CD4-positive, alpha-beta T cell (primary cell): ENCODE results near the gene PSMC5. TPM values are rescaled to one million over a fixed set of nuclear protein-coding genes. Genes with fewer than 3 reads are reported as not detected.

Experiments used
- ATAC-seq: fragments of 200-7000 bp; cut with Tn5 transposase; one replicate; pipeline ENCODE4 v1.10.0; 2022; ENCODE audit warnings: mild to moderate bottlenecking; ENCODE audit not compliant: poor library complexity
- CTCF ChIA-PET: fragments of 350-600 bp; sonication (Branson Sonifier 250); formaldehyde crosslinking; loops from one replicate; lab custom pipeline; 2021; ENCODE audit warnings: antibody characterized with exemption, inconsistent platforms; lab: Charles Lee
- POLR2A ChIA-PET: fragments of 350-600 bp; sonication (Branson Sonifier 250); formaldehyde crosslinking; loops from one replicate; lab custom pipeline; 2021; ENCODE audit warnings: antibody characterized with exemption, inconsistent platforms; lab: Charles Lee
- DNase-seq, 14 experiments: peaks; one replicate each; pipeline ENCODE4 v3.0.0-alpha.2; 2013 to 2020; ENCODE audit warnings: mixed read lengths in 2 of 14
- H3K27ac ChIP-seq, 2 donors: one replicate each; pipeline versions ENCODE4 v1.5.1 to v1.7.0; 2013; ENCODE audit warnings: low read length in 2 of 2, low read depth in 1 of 2, mild to moderate bottlenecking in 1 of 2
- H3K27me3 ChIP-seq, 2 experiments: 1 replicate in 1 of 2; 2 replicates in 1 of 2; pipeline versions ENCODE4 v1.6.1 to v1.7.0; 2013; ENCODE audit warnings: low read length in 2 of 2, control low read depth in 1 of 2, mild to moderate bottlenecking in 1 of 2, moderate library complexity in 1 of 2; ENCODE audit not compliant: insufficient read depth in 2 of 2, control insufficient read depth in 1 of 2
- H3K36me3 ChIP-seq: one replicate; pipeline ENCODE4 v1.6.1; 2013; ENCODE audit warnings: low read length, control low read depth; ENCODE audit not compliant: insufficient read depth
- H3K4me1 ChIP-seq: one replicate; pipeline ENCODE4 v1.6.1; 2013; ENCODE audit warnings: low read length, control low read depth; ENCODE audit not compliant: insufficient read depth
- H3K4me3 ChIP-seq: one replicate; pipeline ENCODE4 v1.5.1; 2013; ENCODE audit warnings: mild to moderate bottlenecking, low read length, moderate library complexity
- H3K9me3 ChIP-seq, 2 experiments: 1 replicate in 1 of 2; 2 replicates in 1 of 2; pipeline versions ENCODE4 v1.6.1 to v1.7.0; 2013; ENCODE audit warnings: low read length in 2 of 2, mild to moderate bottlenecking in 2 of 2, control low read depth in 1 of 2, moderate library complexity in 1 of 2; ENCODE audit not compliant: control insufficient read depth in 1 of 2, insufficient read depth in 1 of 2
- H3K27ac Mint-ChIP-seq: one replicate; pipeline ENCODE4 v1.8.0; 2020; ENCODE audit warnings: mixed read lengths
- H3K27me3 Mint-ChIP-seq: one replicate; pipeline ENCODE4 v1.8.0; 2021; ENCODE audit warnings: mixed read lengths
- H3K36me3 Mint-ChIP-seq: one replicate; pipeline ENCODE4 v1.8.0; 2021; ENCODE audit warnings: low read depth, mixed read lengths
- H3K4me1 Mint-ChIP-seq: one replicate; pipeline ENCODE4 v1.8.0; 2021; ENCODE audit warnings: low read depth, mixed read lengths
- H3K4me3 Mint-ChIP-seq: one replicate; pipeline ENCODE4 v1.8.0; 2020; ENCODE audit warnings: mild to moderate bottlenecking, mixed read lengths
- H3K9me3 Mint-ChIP-seq: one replicate; pipeline ENCODE4 v1.8.0; 2020; ENCODE audit warnings: mixed read lengths
- intact Hi-C, 2 experiments: fragments of 100-400 bp; cut with DNase I in 1 of 2; cut with micrococcal nuclease in 1 of 2; formaldehyde crosslinking; loops; one replicate each; pipeline versions ENCODE4 v1.15.1 to v1.9.0; 2023 to 2025; cut with DNase I, micrococcal nuclease
- total RNA-seq, 174 experiments: library from RNA in 2 of 174; stranded (reverse) in 2 of 174; gene quantifications; one replicate each; pipeline ENCODE4 v1.2.3 and lab custom pipeline; 2021 to 2026
- TF ChIP-seq, protein P1 (sequence below): fragments of 200-600 bp; IDR thresholded peaks from one replicate; pipeline ENCODE4 v1.8.0; 2022; ENCODE audit warnings: antibody characterized with exemption, mild to moderate bottlenecking

PSMC5 gene
- total RNA-seq, 2 experiments from 2014 or later = 83.1 to 84.6 TPM

DNA sequence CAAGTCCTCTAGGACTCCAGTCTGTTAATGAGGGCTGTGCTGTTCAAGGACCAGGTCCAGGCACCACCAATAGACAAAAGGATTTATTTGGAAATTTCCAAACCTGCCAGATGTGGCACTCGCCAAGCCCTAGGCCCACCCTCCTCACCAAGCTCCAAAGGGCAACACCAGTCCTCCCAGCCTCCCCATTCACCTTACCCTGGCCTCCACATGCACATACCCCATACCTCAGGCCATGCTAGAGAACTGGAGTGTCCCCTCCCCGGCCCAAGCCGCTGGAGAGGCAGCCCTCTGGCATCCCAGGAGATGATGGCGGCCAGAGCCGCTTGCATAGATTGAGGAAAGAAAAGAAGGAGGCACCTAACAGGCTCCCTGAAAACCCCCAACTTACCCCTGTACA, 4.8 kb downstream of the PSMC5 start:
- Mint-ChIP-seq H3K36me3 (peaks cover 99% of the 10 kb centered on the region), H3K9me3 (no peaks in the 10 kb centered on the region), H3K4me3 (peak overlapping the region; percentile 62), H3K4me1 (peaks cover 71% of the 10 kb centered on the region), H3K27ac (peak overlapping the region; percentile 69), H3K27me3 (no peaks in the 10 kb centered on the region)
- H3K27ac ChIP-seq = peak overlapping the region; percentile 2 to 37
- intact Hi-C loops = loop anchor here in 1 of 2 experiments (10.0 kb wide), 1 partner anchor 407 kb away; no protein-coding TSS in a partner anchor
- ChIA-PET POLR2A (interaction anchor here (0.7 to 7.3 kb wide), 5 partner anchors 9 to 90 kb away, joined by 3 to 86 read pairs (median 4); partner anchors contain the start of genes CCDC47, DDX42, SMARCD2 and STRADA), CTCF (interaction anchor here (1.7 kb wide), 1 partner anchor 17 kb away, joined by 11 read pairs; no protein-coding TSS in a partner anchor)
- H3K27me3 ChIP-seq = no peaks in the 10 kb centered on the region
- TF ChIP-seq, protein P1, sequence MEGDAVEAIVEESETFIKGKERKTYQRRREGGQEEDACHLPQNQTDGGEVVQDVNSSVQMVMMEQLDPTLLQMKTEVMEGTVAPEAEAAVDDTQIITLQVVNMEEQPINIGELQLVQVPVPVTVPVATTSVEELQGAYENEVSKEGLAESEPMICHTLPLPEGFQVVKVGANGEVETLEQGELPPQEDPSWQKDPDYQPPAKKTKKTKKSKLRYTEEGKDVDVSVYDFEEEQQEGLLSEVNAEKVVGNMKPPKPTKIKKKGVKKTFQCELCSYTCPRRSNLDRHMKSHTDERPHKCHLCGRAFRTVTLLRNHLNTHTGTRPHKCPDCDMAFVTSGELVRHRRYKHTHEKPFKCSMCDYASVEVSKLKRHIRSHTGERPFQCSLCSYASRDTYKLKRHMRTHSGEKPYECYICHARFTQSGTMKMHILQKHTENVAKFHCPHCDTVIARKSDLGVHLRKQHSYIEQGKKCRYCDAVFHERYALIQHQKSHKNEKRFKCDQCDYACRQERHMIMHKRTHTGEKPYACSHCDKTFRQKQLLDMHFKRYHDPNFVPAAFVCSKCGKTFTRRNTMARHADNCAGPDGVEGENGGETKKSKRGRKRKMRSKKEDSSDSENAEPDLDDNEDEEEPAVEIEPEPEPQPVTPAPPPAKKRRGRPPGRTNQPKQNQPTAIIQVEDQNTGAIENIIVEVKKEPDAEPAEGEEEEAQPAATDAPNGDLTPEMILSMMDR = no peak
- H3K4me1 ChIP-seq = peaks cover 70% of the 10 kb centered on the region
- H3K36me3 ChIP-seq = peaks cover 85% of the 10 kb centered on the region
- ATAC-seq = no peak
- H3K4me3 ChIP-seq = no peak overlapping the region
- no peaks in the 10 kb centered on the region for H3K9me3 ChIP-seq
- DNase-seq = no peak

DNA sequence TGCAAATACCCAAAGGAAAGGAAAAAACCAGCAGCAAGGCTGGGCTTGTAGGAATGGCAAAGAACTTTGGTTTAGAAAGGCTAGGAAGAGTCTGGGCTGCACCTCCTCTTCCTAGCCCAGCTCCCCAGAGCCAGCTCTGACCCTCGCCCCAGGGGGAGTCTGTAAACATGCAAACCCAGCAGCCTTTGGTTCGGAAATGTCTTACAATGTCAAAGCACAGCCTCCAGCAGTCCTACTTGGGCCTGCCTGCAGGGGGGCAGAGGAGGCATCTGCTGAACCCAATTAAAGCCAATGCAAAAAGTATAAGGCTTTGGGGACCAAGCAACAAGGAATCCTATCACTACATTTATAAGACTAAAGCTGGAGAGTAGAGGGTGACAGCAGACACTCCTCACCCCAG, 5.2 kb downstream of the PSMC5 start:
- ChIA-PET POLR2A (interaction anchor here (3.0 to 7.3 kb wide), 2 partner anchors 8 to 135 kb away, joined by 16 to 86 read pairs; partner anchors contain the start of gene SMARCD2), CTCF (no interaction called here)
- Histone ChIP-seq H3K36me3 (peaks cover 89% of the 10 kb centered on the region), H3K4me1 (peaks cover 74% of the 10 kb centered on the region), H3K27me3 (no peaks in the 10 kb centered on the region), H3K4me3 (no peak overlapping the region), H3K9me3 (no peaks in the 10 kb centered on the region), H3K27ac (no peak overlapping the region)
- peak overlapping the region; percentile 62 for H3K4me3 Mint-ChIP-seq
- intact Hi-C loops = loop anchor here in 1 of 2 experiments (10.0 kb wide), 1 partner anchor 408 kb away; no protein-coding TSS in a partner anchor
- H3K36me3 Mint-ChIP-seq = peaks cover 97% of the 10 kb centered on the region
- no peaks in the 10 kb centered on the region for H3K27me3 Mint-ChIP-seq
- ATAC-seq (no peak), DNase-seq (no peak)
- H3K4me1 Mint-ChIP-seq = peaks cover 66% of the 10 kb centered on the region
- H3K9me3 Mint-ChIP-seq = no peaks in the 10 kb centered on the region
- TF ChIP-seq, protein P1 = no peak
- H3K27ac Mint-ChIP-seq = peak overlapping the region; percentile 69

DNA sequence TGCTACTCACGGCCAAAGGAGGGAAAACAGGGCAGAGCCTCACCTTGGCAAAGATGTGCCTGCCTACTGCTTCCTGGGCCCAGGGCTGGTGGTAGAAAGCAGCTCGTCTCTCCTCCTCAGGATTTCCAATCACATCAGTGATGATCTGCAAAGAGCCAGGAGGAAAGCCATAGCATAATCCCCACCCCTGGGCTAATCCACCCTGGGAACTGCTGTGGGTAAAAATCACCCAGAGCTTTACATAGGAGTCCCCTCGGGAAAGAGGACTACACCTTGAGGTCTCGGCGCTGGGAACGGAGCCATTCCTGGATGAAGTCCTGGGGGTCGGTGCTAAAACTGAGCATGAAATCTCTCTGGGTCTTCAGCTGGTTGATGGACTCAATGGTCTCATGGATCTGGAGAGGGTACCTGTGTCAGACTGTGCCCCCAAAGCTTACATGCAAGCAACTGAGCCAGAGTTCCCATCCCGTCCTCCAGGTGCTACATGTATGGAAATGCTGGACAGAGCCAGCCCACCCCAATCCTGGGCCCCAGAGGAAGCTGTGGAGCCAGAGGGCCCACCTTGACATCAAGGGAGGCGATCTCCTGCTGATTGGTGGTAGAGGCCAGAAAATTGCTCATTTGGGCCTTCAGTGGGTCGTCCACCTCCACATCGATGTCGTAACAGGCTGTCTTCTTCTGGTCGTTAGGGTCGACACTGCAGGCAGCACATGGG, 6.0 kb downstream of the PSMC5 start:
- H3K27me3 Mint-ChIP-seq = no peaks in the 10 kb centered on the region
- H3K36me3 ChIP-seq = peaks cover 96% of the 10 kb centered on the region
- POLR2A ChIA-PET = interaction anchor here (1.2 to 7.3 kb wide), 3 partner anchors 8 to 136 kb away, joined by 4 to 86 read pairs (median 16); partner anchors contain the start of gene SMARCD2
- ATAC-seq = no peak
- no peak overlapping the region for H3K4me3 ChIP-seq
- H3K4me1 Mint-ChIP-seq = peaks cover 61% of the 10 kb centered on the region
- no peak overlapping the region for H3K27ac ChIP-seq
- no peak for DNase-seq
- peaks cover 93% of the 10 kb centered on the region for H3K36me3 Mint-ChIP-seq
- no peaks in the 10 kb centered on the region for H3K9me3 ChIP-seq
- H3K4me1 ChIP-seq = peaks cover 75% of the 10 kb centered on the region
- H3K4me3 Mint-ChIP-seq = no peak overlapping the region
- intact Hi-C loops = loop anchor here in 1 of 2 experiments (10.0 kb wide), 1 partner anchor 408 kb away; no protein-coding TSS in a partner anchor
- H3K27ac Mint-ChIP-seq = peak overlapping the region; percentile 14
- TF ChIP-seq, protein P1 = no peak
- CTCF ChIA-PET = interaction anchor here (1.8 kb wide), 1 partner anchor 16 kb away, joined by 6 read pairs; no protein-coding TSS in a partner anchor
- no peaks in the 10 kb centered on the region for H3K27me3 ChIP-seq
- H3K9me3 Mint-ChIP-seq = no peaks in the 10 kb centered on the region
